Measurements from ENCODE around the gene EID3. TPM values are rescaled to one million over a fixed set of nuclear protein-coding genes. Genes with fewer than 3 reads are reported as not detected.

Gene EID3
- total and polyA plus RNA-seq, 2 donors (not counting 1 experiment from before 2014, with no cell fraction given), result 2.3 to 18.0 TPM

GRCh38 chr12:104275689-104276088 is 27.9 kb upstream of the EID3 start:
- H3K4me3 ChIP-seq (replicated peaks in 1 of 4; ENCODE audit: control extremely low read depth in 1 of 4, insufficient read depth in 1 of 4, low read depth in 3 of 4, low read length in 4 of 4), result no peak overlapping the region
- no peaks in the 10 kb centered on the region for H4K20me1 ChIP-seq (ENCODE audit: control insufficient read depth, extremely low read depth, insufficient read depth, low read length)
- no peaks in the 10 kb centered on the region for H3K36me3 ChIP-seq (ENCODE audit: control insufficient read depth, insufficient read depth, low read length)
- TF ChIP-seq CTCF (conservative IDR thresholded peaks at IDR 0.05 in 1 of 2, IDR thresholded peaks at IDR 0.05 in 1 of 2; ENCODE audit: low read depth in 1 of 2, low read length in 2 of 2), result no peak
- TF ChIP-seq EZH2 (IDR thresholded peaks at IDR 0.05; ENCODE audit: low read length, missing control alignments), result no peak
- no peak overlapping the region for H3K9ac ChIP-seq (ENCODE audit: insufficient read depth, low read length)
- no peak overlapping the region for H3K4me2 ChIP-seq (ENCODE audit: extremely low read depth, insufficient read depth, low read length)
- no peak overlapping the region for H2AFZ ChIP-seq (ENCODE audit: low read length)
- no peaks in the 10 kb centered on the region for H3K9me3 ChIP-seq (ENCODE audit: control insufficient read depth, insufficient read depth, low read depth, low read length)
- H3K27me3 ChIP-seq (ENCODE audit: control insufficient read depth, insufficient read depth, low read length), result no peaks in the 10 kb centered on the region
- H3K27ac ChIP-seq (ENCODE audit: insufficient read depth, low read length), result no peak overlapping the region
- H3K4me1 ChIP-seq (ENCODE audit: control insufficient read depth, extremely low read depth, insufficient read depth, low read length), result peaks cover 10% of the 10 kb centered on the region
- DNase-seq (ENCODE audit: low read depth in 2 of 2), result no peak
- H3K79me2 ChIP-seq (ENCODE audit: control insufficient read depth, insufficient read depth, low read length), result peaks cover 4% of the 10 kb centered on the region

- Histone ChIP-seq H3K36me3 (ENCODE audit: control insufficient read depth, insufficient read depth, low read length) (no peaks in the 10 kb centered on the region), H3K4me2 (ENCODE audit: extremely low read depth, insufficient read depth, low read length) (peak overlapping the region; percentile 7), H3K27ac (ENCODE audit: insufficient read depth, low read length) (peak overlapping the region; percentile 22), H3K4me1 (ENCODE audit: control insufficient read depth, extremely low read depth, insufficient read depth, low read length) (peaks cover 12% of the 10 kb centered on the region), H3K9ac (ENCODE audit: insufficient read depth, low read length) (no peak overlapping the region), H3K27me3 (ENCODE audit: control insufficient read depth, insufficient read depth, low read length) (no peaks in the 10 kb centered on the region), H3K4me3 (replicated peaks in 1 of 4; ENCODE audit: control extremely low read depth in 1 of 4, insufficient read depth in 1 of 4, low read depth in 3 of 4, low read length in 4 of 4) (no peak overlapping the region), H2AFZ (ENCODE audit: low read length) (peak overlapping the region; percentile 23), H3K79me2 (ENCODE audit: control insufficient read depth, insufficient read depth, low read length) (peaks cover 4% of the 10 kb centered on the region), H3K9me3 (ENCODE audit: control insufficient read depth, insufficient read depth, low read depth, low read length) (no peaks in the 10 kb centered on the region), H4K20me1 (ENCODE audit: control insufficient read depth, extremely low read depth, insufficient read depth, low read length) (no peaks in the 10 kb centered on the region)
- TF ChIP-seq CTCF (conservative IDR thresholded peaks at IDR 0.05 in 1 of 2, IDR thresholded peaks at IDR 0.05 in 1 of 2; ENCODE audit: low read depth in 1 of 2, low read length in 2 of 2), result no peak
- no peak for TF ChIP-seq EZH2 (IDR thresholded peaks at IDR 0.05; ENCODE audit: low read length, missing control alignments)
- DNase-seq (ENCODE audit: low read depth in 2 of 2), result peak in 1 of 2 donors; percentile 26
These were observed 27.0 kb upstream of the EID3 start for GRCh38 chr12:104276273-104277131.

GRCh38 chr12:104279164-104279563 is 24.4 kb upstream of the EID3 start:
- Histone ChIP-seq H3K27ac (ENCODE audit: insufficient read depth, low read length) (peak overlapping the region; percentile 34), H3K4me2 (ENCODE audit: extremely low read depth, insufficient read depth, low read length) (peak overlapping the region; percentile 80), H3K27me3 (ENCODE audit: control insufficient read depth, insufficient read depth, low read length) (no peaks in the 10 kb centered on the region), H3K9me3 (ENCODE audit: control insufficient read depth, insufficient read depth, low read depth, low read length) (no peaks in the 10 kb centered on the region), H3K36me3 (ENCODE audit: control insufficient read depth, insufficient read depth, low read length) (no peaks in the 10 kb centered on the region), H4K20me1 (ENCODE audit: control insufficient read depth, extremely low read depth, insufficient read depth, low read length) (no peaks in the 10 kb centered on the region), H3K4me3 (replicated peaks in 1 of 4; ENCODE audit: control extremely low read depth in 1 of 4, insufficient read depth in 1 of 4, low read depth in 3 of 4, low read length in 4 of 4) (peak overlapping the region in 2 of 4 experiments; percentile 6 to 9), H3K9ac (ENCODE audit: insufficient read depth, low read length) (no peak overlapping the region), H3K79me2 (ENCODE audit: control insufficient read depth, insufficient read depth, low read length) (peaks cover 4% of the 10 kb centered on the region), H3K4me1 (ENCODE audit: control insufficient read depth, extremely low read depth, insufficient read depth, low read length) (peaks cover 16% of the 10 kb centered on the region), H2AFZ (ENCODE audit: low read length) (no peak overlapping the region)
- peak in 1 of 2 donors; percentile 21 for DNase-seq (ENCODE audit: low read depth in 2 of 2)
- TF ChIP-seq CTCF (conservative IDR thresholded peaks at IDR 0.05 in 1 of 2, IDR thresholded peaks at IDR 0.05 in 1 of 2; ENCODE audit: low read depth in 1 of 2, low read length in 2 of 2) (no peak), EZH2 (IDR thresholded peaks at IDR 0.05; ENCODE audit: low read length, missing control alignments) (no peak)

All from fibroblast of lung (primary cell).